AG04450 (cell line): ENCODE data around the gene RAC2. TPM values are rescaled to one million over a fixed set of nuclear protein-coding genes. Genes with fewer than 3 reads are reported as not detected.

Source experiments
- CTCF ChIA-PET: fragments of 300-600, 350-600 bp; formaldehyde crosslinking; extraction: SDS; loops from one replicate; lab custom pipeline; 2022; ENCODE audit warnings: antibody characterized with exemption, inconsistent platforms; lab: Charles Lee
- POLR2A ChIA-PET: fragments of 350-600 bp; formaldehyde crosslinking; extraction: SDS; loops from one replicate; lab custom pipeline; 2021; ENCODE audit warnings: antibody characterized with exemption, inconsistent platforms; lab: Yijun Ruan, JAX
- DNase-seq: peaks from one replicate; pipeline ENCODE4 v3.0.0-alpha.2; 2011; ENCODE audit warnings: low read depth, low spot score
- H3K27ac ChIP-seq: one replicate; pipeline ENCODE4 v1.5.1; 2012; ENCODE audit warnings: low read depth, low read length, control low read depth
- H3K27me3 ChIP-seq: one replicate; pipeline ENCODE4 v1.6.0; 2012; ENCODE audit warnings: low read length; ENCODE audit not compliant: control insufficient read depth, insufficient read depth
- H3K4me3 ChIP-seq: 2 replicates; pipeline ENCODE4 v1.5.1; 2011; ENCODE audit warnings: mild to moderate bottlenecking, low read depth, low read length, control low read depth
- H3K9me3 ChIP-seq: 2 replicates; pipeline ENCODE4 v1.5.1; 2012; ENCODE audit warnings: low read length; ENCODE audit not compliant: control insufficient read depth, insufficient read depth
- polyA minus RNA-seq: library from RNA; depleted of rRNA, polyadenylated mRNA; stranded (reverse); fragments of >200 nt; gene quantifications from 2 replicates; pipeline ENCODE4 v1.2.3, GENCODE V29; 2011; rRNA and poly(A)+ RNA removed
- polyA plus RNA-seq: library from polyadenylated mRNA; depleted of rRNA; stranded (reverse); fragments of >200 nt; gene quantifications from 2 replicates; pipeline ENCODE4 v1.2.3, GENCODE V29; 2011; rRNA removed
- TF ChIP-seq, protein P1 (sequence below): IDR thresholded peaks from 2 replicates; pipeline ENCODE4 v1.5.1; 2011; ENCODE audit warnings: low read depth, low read length, control low read depth, inconsistent platforms

RAC2 gene
- polyA plus RNA-seq (25.0 and 35.9 TPM in 2 replicates), polyA minus RNA-seq (28.9 and 38.2 TPM in 2 replicates)

DNA sequence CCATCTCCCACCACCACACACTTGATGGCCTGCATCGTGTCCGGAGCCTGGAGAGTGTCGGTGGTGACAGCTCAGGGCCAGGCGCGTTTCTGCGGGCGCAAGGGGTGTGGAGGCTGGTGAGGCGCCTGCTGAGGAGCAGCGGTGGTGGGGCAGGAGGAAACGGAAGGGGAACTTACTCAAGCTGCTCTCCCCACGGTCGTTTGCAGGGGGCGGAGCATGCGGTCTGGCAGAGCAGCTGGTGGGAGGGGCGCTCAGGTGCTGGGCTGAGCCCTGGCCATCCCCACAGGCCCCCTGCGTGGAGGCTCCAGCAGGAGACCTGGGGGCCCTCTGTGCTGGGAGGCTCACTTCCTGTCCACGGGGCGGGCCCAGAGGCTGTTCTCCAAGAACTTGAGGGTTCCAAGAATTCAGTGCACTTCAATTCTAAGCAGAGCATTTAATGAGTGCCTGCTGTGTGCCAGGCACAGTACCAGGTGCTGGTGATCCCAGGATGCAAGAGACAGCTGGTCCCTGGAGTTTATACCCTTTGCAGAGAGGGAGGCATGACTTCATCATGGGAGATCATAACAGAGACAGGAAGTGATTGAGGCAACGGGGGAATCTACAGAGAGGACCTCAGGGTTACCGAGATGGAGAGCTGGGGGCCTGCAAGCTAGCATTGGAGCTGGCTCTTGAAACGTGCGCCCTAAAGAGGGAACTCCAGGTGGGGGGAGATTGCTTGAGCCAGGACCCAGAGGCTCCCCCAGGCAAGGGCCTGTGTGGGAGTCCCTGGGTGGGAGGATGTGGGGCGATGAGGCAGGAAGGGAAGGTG lies at the start of gene RAC2:
RAC2 (minus strand) TSS at position 156 of the 808 bp plus-strand sequence; CDS start at position 35, 121 bp downstream.
- no peaks in the 10 kb centered on the region; the same call in 1 of the 2 replicates for H3K9me3 ChIP-seq
- CTCF ChIA-PET = interaction anchor here (0.9 to 6.1 kb wide), 2 partner anchors 15 to 16 kb away, joined by 3 to 50 read pairs; no protein-coding TSS in a partner anchor
- TF ChIP-seq, protein P1, sequence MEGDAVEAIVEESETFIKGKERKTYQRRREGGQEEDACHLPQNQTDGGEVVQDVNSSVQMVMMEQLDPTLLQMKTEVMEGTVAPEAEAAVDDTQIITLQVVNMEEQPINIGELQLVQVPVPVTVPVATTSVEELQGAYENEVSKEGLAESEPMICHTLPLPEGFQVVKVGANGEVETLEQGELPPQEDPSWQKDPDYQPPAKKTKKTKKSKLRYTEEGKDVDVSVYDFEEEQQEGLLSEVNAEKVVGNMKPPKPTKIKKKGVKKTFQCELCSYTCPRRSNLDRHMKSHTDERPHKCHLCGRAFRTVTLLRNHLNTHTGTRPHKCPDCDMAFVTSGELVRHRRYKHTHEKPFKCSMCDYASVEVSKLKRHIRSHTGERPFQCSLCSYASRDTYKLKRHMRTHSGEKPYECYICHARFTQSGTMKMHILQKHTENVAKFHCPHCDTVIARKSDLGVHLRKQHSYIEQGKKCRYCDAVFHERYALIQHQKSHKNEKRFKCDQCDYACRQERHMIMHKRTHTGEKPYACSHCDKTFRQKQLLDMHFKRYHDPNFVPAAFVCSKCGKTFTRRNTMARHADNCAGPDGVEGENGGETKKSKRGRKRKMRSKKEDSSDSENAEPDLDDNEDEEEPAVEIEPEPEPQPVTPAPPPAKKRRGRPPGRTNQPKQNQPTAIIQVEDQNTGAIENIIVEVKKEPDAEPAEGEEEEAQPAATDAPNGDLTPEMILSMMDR = no peak
- no peaks in the 10 kb centered on the region for H3K27me3 ChIP-seq
- POLR2A ChIA-PET = interaction anchor here (0.6 to 1.0 kb wide), 2 partner anchors 13 to 15 kb away, joined by 3 read pairs; no protein-coding TSS in a partner anchor
- DNase-seq = no peak
- no peak within 1 kb of the TSS for H3K27ac ChIP-seq
- H3K4me3 ChIP-seq = peak within 1 kb of the TSS; percentile 60

DNA sequence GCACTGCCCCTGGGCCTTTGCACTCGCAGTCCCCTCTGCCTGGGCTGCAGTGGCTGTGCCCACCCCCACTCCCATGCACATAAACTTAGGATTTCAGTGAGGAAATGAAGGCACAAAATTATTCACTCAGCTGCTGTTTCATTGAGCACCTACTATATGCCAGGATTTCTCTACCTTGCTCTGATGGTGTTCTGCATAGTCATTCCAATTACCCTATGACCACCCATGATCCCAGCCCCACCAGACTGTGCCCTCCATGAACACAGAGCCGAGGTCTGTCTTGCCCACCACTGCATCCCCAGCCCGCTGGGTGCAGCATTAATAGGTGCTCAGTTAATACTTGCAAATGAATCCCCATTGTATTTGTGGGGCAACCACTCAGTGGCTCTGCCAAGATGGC lies 49.1 kb upstream of the RAC2 start:
- no peak overlapping the region for H3K27ac ChIP-seq
- TF ChIP-seq, protein P1 = no peak
- H3K9me3 ChIP-seq = peaks cover 4% of the 10 kb centered on the region
- no peak for DNase-seq
- CTCF ChIA-PET = no interaction called here
- POLR2A ChIA-PET = no interaction called here
- H3K27me3 ChIP-seq = peaks cover 3% of the 10 kb centered on the region
- H3K4me3 ChIP-seq = no peak overlapping the region

DNA sequence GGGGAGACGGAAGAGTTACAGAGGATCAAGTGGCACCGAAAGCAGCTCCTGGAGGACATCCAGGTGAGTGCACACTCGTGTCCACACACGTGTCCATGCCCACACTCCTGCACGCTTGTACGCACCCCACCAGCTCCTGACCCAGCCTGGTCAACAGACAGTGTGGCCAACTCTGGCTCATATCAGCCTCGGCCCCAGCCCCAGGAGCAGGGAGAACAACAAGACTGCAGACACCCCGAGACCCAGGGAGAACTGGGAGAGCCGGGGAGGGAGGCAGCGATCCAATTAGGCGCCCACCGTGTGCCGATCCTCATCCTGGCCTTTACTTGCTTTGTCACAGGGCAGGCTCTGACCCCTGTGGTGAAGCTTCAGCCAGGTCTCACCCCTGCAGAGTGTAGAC lies 48.6 kb upstream of the RAC2 start:
- H3K4me3 ChIP-seq = no peak overlapping the region
- peaks cover 4% of the 10 kb centered on the region for H3K9me3 ChIP-seq
- H3K27ac ChIP-seq = no peak overlapping the region
- CTCF ChIA-PET = no interaction called here
- DNase-seq = no peak
- POLR2A ChIA-PET = no interaction called here
- TF ChIP-seq, protein P1 = no peak
- H3K27me3 ChIP-seq = peaks cover 3% of the 10 kb centered on the region

DNA sequence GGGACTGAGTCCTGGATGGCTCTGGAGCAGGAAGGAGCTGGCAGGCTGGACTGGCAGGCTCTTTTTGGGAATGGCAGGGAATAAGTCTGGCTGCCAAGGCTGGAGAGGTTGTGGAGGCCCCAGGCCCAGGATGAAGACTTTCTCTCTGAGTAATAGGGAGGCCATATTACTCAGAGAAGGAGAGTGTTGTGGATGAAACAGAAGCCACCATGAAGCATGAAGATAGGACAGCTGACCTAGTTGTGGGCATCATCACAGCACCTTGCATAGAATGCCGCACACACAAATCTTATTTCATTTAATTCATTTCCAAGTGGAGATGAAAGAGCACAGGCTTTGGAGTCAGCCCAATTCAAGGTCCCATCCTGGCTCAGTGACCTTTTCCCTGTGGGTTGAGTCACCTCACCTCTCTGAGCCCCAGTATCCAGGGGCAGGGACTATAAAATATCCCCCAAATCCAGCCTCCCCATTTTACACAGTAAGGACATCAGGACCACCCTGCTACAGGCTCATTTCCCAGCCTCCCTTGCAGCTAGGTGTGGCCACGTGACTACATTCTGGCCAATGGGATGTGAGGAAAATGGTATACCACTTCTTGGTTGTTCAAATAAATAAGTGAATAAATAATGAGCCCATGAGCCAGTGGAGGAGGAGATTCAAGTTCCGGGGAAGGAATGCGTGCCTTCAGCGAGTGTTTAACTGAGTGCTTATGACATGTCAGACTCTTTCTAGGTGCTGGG lies 47.7 kb upstream of the RAC2 start:
- H3K27me3 ChIP-seq = peaks cover 6% of the 10 kb centered on the region
- TF ChIP-seq, protein P1 = no peak
- CTCF ChIA-PET = no interaction called here
- peaks cover 4% of the 10 kb centered on the region for H3K9me3 ChIP-seq
- no peak overlapping the region for H3K27ac ChIP-seq
- no peak for DNase-seq
- H3K4me3 ChIP-seq = no peak overlapping the region
- POLR2A ChIA-PET = no interaction called here
